HG03280 (cell line): ENCODE measurements around the gene GRB14.
"Not testable (repeated sequence)": the region's sequence is repeated elsewhere in the genome, so short reads cannot be mapped to it uniquely, and the experiment has no call there.

Experiments used
- ATAC-seq: cut with Tn5 transposase; IDR thresholded peaks from one replicate; pipeline ENCODE4 v1.9.1; 2021; ENCODE audit warnings: mild to moderate bottlenecking, moderate library complexity; ENCODE audit not compliant: unreplicated experiment

Gene GRB14

GRCh38 chr2:164620873-164621763 lies at the start of gene GRB14:
Gene GRB14 (minus strand): TSS chr2:164621482. CDS start chr2:164621309, 173 bp downstream.
- no peak for ATAC-seq

GRCh38 chr2:164669291-164669690 lies 48.0 kb upstream of the GRB14 start:
- ATAC-seq, result no peak

GRCh38 chr2:164667566-164667965 lies 46.3 kb upstream of the GRB14 start:
- no peak for ATAC-seq

GRCh38 chr2:164664070-164664469 lies 42.8 kb upstream of the GRB14 start:
- no peak for ATAC-seq

GRCh38 chr2:164662868-164663631 lies 41.8 kb upstream of the GRB14 start:
- no peak for ATAC-seq

GRCh38 chr2:164662066-164662465 lies 40.8 kb upstream of the GRB14 start:
- ATAC-seq, result no peak

- no peak for ATAC-seq
Measured at GRCh38 chr2:164661349-164661748, 40.1 kb upstream of the GRB14 start.

- ATAC-seq, result no peak
Measured at GRCh38 chr2:164657129-164657528, 35.8 kb upstream of the GRB14 start.

- ATAC-seq, result no peak
Measured at GRCh38 chr2:164655750-164656149, 34.5 kb upstream of the GRB14 start.

GRCh38 chr2:164655336-164655735 lies 34.1 kb upstream of the GRB14 start:
- no peak for ATAC-seq

- no peak for ATAC-seq
Measured at GRCh38 chr2:164651361-164651760, 30.1 kb upstream of the GRB14 start.

- ATAC-seq, result no peak
Measured at GRCh38 chr2:164644036-164644700, 22.9 kb upstream of the GRB14 start.

- no peak for ATAC-seq
Measured at GRCh38 chr2:164642946-164643555, 21.8 kb upstream of the GRB14 start.

- ATAC-seq, result no peak
Measured at GRCh38 chr2:164642268-164642667, 21.0 kb upstream of the GRB14 start.

GRCh38 chr2:164628319-164628718 lies 7.0 kb upstream of the GRB14 start:
- ATAC-seq, result not testable (repeated sequence)

GRCh38 chr2:164625378-164625971 lies 4.2 kb upstream of the GRB14 start:
- no peak for ATAC-seq

GRCh38 chr2:164624316-164624715 lies 3.0 kb upstream of the GRB14 start:
- ATAC-seq, result no peak

GRCh38 chr2:164622338-164623106 lies 1.2 kb upstream of the GRB14 start:
- ATAC-seq, result no peak

GRCh38 chr2:164621764-164622105 lies 453 bp upstream of the GRB14 start:
- ATAC-seq, result no peak

GRCh38 chr2:164620457-164620856 lies 825 bp downstream of the GRB14 start:
- no peak for ATAC-seq
